EH (cell line): ENCODE measurements around the gene SMIM17.
"Not testable (repeated sequence)": the region's sequence is repeated elsewhere in the genome, so short reads cannot be mapped to it uniquely, and the experiment has no call there.

Experiments
- DNase-seq: peaks from one replicate; pipeline ENCODE4 v3.0.0-alpha.2; 2015; ENCODE audit warnings: low read depth

SMIM17 gene

GRCh38 chr19:56660381-56661107 is 17.6 kb downstream of the SMIM17 start:
- DNase-seq, result no peak

GRCh38 chr19:56661248-56661647 is 18.3 kb downstream of the SMIM17 start:
- no peak for DNase-seq

DNA sequence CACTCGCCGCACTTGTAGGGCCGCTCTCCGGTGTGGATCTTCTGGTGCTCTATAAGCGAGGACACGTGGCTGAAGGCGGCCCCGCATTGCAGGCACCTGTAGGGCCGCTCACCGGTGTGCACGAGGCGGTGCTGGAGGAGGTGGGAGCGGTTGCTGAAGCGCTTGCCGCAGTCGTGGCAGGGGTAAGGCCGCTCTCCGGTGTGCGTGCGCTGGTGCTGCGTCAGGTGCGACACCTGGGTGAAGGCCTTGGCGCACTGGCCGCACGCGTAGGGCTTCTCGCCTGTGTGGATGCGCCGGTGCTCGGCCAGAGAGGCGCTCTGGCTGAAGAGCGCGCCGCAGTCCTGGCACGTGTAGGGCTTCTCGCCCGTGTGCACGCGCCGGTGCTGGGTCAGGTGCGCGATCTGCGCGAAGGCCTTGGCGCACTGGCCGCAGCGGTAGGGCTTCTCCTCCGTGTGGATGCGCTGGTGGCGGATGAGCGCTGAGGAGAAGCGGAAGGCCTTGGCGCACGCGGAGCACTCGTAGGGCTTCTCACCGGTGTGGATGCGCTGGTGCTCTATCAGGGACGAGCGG is 21.1 kb downstream of the SMIM17 start:
- no peak for DNase-seq

DNA sequence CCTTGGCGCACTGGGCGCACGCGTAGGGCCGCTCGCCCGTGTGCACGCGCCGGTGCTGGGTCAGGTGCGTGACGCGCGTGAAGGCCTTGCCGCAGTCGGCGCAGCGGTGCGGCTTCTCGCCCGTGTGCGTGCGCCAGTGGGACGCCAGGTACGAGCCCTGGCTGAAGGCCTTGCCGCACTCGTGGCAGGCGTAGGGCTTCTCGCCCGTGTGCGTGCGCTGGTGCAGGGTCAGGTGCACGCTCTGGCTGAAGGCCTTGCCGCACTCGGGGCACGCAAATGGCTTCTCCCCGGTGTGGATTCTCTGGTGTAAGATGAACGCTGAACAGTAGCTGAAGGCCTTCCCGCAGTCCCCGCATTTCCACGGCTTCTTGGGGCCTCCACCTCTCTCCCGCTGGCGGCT is 21.6 kb downstream of the SMIM17 start:
- no peak for DNase-seq

DNA sequence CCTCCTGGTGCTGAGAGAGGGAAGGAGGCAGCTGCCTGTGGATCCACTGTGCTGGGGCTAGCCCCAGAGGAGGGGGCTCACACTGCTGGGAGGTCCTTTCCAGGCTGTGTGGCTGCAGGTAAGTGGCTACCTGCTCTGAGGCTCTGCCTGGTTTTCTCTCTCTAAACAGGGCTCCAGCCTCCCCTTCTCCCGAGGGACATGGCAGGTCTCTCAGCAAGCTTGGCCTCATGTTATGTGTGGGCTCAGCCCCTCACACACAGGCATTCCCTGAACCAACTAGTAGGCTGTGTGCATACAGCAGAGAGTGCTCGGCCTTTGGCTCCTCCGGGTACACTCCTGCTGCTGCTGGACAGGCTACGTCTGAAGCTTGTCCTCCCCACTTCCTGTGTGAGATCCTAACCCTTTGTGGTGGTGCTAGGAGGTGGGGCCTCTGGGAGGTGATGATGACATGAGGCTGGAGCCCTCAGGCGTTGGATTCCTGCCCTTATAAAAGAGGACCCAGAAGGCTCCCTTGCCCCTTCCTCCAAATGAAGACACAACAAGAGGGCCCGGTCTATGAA is 24.4 kb downstream of the SMIM17 start:
- DNase-seq, result no peak

DNA sequence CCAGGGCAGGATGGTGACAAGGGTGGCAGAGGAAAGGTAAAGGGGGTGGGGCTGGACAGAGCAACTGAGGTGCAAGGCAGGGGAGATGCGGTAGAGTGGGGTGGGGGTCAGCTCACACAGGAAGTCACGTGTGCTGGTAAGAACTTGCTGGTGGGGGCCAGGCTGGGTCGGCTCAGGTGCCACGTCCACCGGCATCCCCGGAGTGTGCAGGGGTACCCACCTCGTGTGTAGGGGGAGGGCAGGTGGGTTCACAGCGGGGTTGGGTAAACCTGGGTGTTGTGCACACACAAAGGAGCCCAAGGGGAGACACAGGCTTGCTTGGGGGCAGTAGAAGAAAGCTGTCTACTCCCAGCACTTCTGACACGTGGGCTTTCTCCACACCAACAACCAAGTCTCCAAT is 25.7 kb downstream of the SMIM17 start:
- no peak for DNase-seq

- DNase-seq, result no peak
Observed at GRCh38 chr19:56670401-56670960, 27.5 kb downstream of the SMIM17 start.

DNA sequence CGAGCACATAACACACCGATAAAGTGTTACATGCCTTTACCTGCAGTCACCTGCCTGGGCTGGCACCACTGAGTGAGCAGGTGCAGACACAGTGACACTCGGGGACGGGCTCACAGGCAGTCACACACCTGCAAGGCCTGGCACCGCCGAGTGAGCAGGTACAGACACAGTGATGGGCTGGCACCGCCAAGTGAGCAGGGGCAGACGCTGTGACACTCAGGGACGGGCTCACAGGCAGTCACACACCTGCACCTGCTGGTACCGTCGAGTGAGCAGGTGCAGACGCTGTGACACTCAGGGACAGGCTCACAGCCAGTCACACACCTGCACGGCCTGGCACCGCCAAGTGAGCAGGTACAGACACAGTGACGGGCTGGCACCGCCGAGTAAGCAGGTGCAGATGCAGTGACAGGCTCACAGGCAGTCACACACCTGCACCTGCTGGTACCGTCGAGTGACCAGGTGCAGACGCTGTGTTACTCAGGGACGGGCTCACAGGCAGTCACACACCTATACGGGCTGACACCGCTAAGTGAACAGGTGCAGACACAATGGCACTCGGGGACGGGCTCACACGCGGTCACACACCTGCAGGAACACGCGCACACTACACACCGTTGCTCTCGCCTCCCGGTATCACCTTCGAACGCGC is 28.1 kb downstream of the SMIM17 start:
- DNase-seq, result no peak

- no peak for DNase-seq
Observed at GRCh38 chr19:56671613-56671994, 28.6 kb downstream of the SMIM17 start, which contains the start of gene ZNF835. Gene ZNF835, minus strand, starts transcription at chr19:56671757. Its CDS starts 6,559 bp downstream, at chr19:56665198.

DNA sequence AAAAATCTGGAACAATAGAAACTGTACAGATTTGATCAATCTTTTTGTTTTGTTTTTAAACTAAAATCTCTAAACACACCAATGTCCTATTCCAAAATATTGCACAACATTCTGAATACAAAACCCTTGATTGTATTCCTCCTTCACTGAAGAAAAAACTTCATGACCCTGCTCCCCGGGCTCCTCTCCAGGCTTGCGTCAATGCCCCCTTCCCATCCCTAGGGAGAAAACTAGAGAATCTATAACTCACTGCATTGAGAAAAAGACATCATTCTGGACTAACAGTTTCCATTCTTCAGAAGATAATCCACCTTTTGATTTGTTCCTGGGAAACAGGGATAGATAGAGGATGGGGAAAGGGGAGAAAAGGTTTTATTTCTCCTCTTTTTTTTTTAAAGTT is 29.7 kb downstream of the SMIM17 start:
- not testable (repeated sequence) for DNase-seq

DNA sequence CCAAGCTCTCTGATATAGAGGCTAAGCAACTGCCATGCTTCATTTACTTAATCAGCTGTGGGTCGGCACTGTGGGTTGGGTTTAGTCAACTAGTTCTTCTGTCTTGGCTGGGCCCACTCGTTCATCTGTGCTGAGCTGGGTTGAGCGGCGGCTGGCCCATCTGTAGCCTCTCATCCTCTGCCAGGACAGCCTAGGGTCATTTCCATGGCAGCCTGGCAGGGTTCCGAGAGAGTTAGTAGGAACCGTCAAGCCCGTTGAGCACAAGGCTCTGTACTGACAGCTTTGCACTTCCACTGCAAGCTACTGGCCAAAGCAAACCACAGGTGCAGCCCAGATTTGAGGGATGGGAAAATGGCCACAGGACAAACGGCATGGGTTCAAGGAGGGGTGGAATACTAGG is 35.2 kb downstream of the SMIM17 start:
- DNase-seq, result no peak

- DNase-seq, result no peak
Observed at GRCh38 chr19:56681702-56682101, 38.7 kb downstream of the SMIM17 start.

DNA sequence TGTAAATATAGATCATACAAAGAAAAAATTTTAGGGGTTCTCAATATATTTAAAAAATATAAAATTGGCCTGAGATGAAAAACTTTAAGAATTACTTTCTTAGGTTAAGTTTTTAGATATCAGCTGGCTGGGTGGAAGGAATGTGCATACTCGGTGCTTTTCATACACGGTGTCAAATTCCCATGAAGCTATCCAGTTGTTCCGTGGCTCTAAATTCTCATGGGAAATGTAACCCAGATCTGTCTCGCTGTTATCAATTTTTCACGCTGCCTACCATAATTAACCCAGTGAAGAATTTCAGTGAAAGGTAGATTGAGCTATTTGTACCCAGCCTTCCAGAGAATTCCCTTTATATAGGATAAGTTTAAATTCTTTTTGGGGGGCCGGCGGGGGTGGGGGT is 40.2 kb downstream of the SMIM17 start:
- no peak for DNase-seq

DNA sequence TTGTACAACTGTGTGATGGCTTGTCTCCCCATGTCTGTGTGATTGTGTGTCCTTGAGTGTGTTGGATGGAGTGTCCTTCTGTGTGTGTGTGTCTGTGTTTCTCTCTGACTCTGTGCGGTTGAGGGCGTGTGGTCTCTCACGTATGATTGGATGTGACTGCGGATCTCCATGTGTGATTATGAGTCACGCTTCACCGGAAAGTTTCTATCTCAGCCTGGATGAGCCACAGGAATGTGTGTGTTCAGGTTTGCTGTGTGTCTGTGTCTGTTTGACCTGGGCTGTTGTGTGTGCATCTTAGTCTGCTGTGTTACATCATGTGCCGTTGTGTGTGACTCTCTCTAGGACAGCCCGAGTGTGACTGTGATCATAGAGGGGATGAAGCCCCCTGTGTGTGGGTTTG is 44.1 kb downstream of the SMIM17 start:
- DNase-seq, result no peak

DNA sequence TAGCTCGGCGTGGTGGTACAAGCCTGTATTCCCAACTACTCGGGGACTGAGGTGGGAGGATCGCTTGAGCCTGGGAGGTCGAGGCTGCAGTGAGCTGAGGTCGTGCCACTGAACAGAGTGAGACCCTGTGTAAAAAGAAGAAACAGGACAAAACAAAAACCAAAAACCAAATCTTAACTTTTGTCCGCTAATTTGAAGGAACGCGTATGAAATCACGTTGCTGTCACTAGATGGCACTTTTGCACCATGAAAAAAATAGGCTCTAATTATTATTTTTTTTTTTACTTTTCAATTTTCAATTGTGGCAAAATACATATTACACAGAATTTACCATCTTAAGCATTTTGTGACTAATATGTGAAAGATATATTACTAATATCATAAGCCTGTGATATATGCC is 46.2 kb downstream of the SMIM17 start:
- no peak for DNase-seq

GRCh38 chr19:56690670-56691069 is 47.7 kb downstream of the SMIM17 start:
- DNase-seq, result no peak

DNA sequence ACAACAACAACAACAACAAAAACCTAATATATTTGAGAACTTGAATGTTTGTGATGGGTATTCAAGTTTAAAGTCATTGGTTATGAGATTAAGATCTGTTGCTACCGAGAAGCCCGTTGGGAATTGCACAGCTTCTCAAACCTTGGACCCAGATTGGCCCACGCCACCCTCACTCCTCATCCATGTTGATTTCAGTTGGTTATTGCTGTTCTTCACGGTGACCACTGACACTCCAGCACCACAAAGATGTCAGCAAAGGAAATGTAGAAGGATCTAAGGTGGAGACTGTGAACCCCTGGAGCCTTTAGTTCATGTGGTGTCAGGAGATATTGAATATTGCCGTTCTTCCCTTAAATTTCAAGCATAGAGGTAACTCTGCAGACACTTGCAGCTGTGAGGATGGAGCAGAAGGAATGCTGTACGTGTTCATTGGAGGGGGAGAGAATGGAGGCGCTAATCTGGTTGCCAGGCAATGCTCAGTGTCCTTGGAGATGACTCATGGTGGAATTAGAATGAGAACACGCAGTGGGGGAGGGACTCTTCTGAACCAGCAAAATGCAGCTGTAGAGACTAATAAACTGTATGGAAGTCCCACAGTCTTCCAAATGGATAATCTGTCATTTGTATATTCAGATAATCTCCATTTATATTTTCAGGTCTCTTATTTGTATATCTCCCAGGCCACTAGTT is 49.4 kb downstream of the SMIM17 start:
- no peak for DNase-seq

DNA sequence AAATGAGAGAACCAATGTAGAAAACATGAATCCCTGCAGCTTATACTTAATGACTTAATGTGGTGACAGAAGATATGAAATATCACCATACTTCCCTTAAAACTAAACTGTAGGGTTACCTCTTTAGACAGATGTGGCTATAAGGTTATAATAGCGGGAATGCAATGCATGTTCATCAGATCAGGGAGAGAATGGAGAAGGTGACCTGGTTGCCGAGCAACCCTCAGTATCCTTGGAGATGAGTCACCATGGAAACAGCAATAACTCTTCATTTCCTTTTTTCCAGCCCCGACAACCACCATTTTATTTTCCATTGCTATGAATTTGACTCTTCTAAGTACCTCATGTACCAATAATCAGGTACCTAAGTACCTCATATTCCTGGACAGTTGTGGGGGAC is 56.6 kb downstream of the SMIM17 start:
- DNase-seq, result no peak

- DNase-seq, result no peak
Observed at GRCh38 chr19:56701895-56702294, 58.9 kb downstream of the SMIM17 start.

DNA sequence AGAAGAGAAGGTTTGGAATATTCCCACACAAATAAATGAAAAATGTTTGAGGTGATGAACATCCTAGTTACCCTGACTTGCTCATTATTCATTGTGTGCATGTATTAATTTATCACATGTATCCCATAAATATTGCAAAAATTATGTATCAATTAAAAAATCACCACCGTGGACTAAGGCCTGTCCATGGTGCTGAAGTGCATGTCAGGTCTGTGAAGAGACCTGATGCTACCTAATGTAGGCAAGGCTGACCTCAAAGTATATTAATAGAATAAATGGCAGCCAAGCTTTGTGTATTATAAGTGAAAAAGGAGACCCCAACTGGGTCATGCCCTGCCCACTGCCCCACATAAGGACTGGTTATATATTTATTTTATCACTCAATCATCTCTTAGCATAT is 63.0 kb downstream of the SMIM17 start:
- DNase-seq, result no peak
